Non-pigmented ciliary epithelial cell (primary cell): ENCODE results near the gene DIS3L2.

Source experiments
- DNase-seq: peaks from one replicate; pipeline ENCODE4 v3.0.0-alpha.2; 2010; ENCODE audit warnings: low read depth

The DIS3L2 gene

GRCh38 chr2:232268636-232269165 lies 307.2 kb downstream of the DIS3L2 start:
- no peak for DNase-seq

GRCh38 chr2:232269867-232270266 lies 308.4 kb downstream of the DIS3L2 start:
- DNase-seq, result no peak

GRCh38 chr2:232273903-232274643 lies 312.6 kb downstream of the DIS3L2 start:
- no peak for DNase-seq

- no peak for DNase-seq
Measured at GRCh38 chr2:232275670-232276069, 314.2 kb downstream of the DIS3L2 start.

GRCh38 chr2:232276084-232276732 lies 314.7 kb downstream of the DIS3L2 start:
- no peak for DNase-seq

GRCh38 chr2:232276733-232277313 lies 315.3 kb downstream of the DIS3L2 start:
- DNase-seq, result no peak

- DNase-seq, result no peak
Measured at GRCh38 chr2:232278534-232278933, 317.0 kb downstream of the DIS3L2 start.

GRCh38 chr2:232280341-232280740 lies 318.8 kb downstream of the DIS3L2 start:
- no peak for DNase-seq

- DNase-seq, result no peak
Measured at GRCh38 chr2:232281858-232282507, 320.5 kb downstream of the DIS3L2 start.

GRCh38 chr2:232282508-232283055 lies 321.1 kb downstream of the DIS3L2 start:
- DNase-seq, result no peak

- no peak for DNase-seq
Measured at GRCh38 chr2:232286001-232286868, 324.7 kb downstream of the DIS3L2 start.

- DNase-seq, result no peak
Measured at GRCh38 chr2:232287316-232287715, 325.8 kb downstream of the DIS3L2 start.

GRCh38 chr2:232288489-232289030 lies 327.0 kb downstream of the DIS3L2 start:
- no peak for DNase-seq

- no peak for DNase-seq
Measured at GRCh38 chr2:232290668-232291067, 329.2 kb downstream of the DIS3L2 start.

GRCh38 chr2:232291343-232291742 lies 329.8 kb downstream of the DIS3L2 start:
- DNase-seq, result no peak

- peak; percentile 24 for DNase-seq
Measured at GRCh38 chr2:232292395-232293154, 331.1 kb downstream of the DIS3L2 start.

GRCh38 chr2:232293191-232293590 lies 331.7 kb downstream of the DIS3L2 start:
- no peak for DNase-seq

GRCh38 chr2:232295971-232296370 lies 334.5 kb downstream of the DIS3L2 start:
- no peak for DNase-seq

- no peak for DNase-seq
Measured at GRCh38 chr2:232296776-232297525, 335.4 kb downstream of the DIS3L2 start.
